GM19455 (cell line): ENCODE data around the gene ZDHHC11.
"Not testable (repeated sequence)": the region's sequence is repeated elsewhere in the genome, so short reads cannot be mapped to it uniquely, and the experiment has no call there.

Experiments used
- ATAC-seq: cut with Tn5 transposase; IDR thresholded peaks from one replicate; pipeline ENCODE4 v1.9.1; 2021; ENCODE audit not compliant: unreplicated experiment

ZDHHC11 gene

GRCh38 chr5:845676-846601 lies 4.8 kb downstream of the ZDHHC11 start:
- ATAC-seq: not testable (repeated sequence)

GRCh38 chr5:845031-845675 lies 5.6 kb downstream of the ZDHHC11 start:
- not testable (repeated sequence) for ATAC-seq

DNA sequence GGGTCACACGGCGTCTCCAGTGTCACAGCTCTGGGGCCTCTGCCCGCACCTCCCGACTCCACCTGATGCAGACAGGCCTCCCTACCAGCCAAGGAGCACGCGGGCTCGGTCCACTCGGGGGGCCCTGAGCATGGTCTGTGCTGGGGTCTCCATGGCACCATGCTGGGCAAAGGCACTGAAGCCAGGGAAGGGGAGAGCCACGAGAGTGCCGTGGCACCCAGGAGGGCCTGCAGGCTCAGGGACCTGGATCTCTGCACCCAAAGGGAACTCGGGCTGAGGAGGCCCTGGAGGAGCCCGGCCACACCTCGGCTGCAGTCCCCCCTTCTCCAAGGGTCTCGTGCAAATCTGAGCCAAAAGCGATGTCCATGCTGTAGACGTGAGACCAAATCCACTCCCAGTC lies 6.4 kb downstream of the ZDHHC11 start:
- ATAC-seq: not testable (repeated sequence)

DNA sequence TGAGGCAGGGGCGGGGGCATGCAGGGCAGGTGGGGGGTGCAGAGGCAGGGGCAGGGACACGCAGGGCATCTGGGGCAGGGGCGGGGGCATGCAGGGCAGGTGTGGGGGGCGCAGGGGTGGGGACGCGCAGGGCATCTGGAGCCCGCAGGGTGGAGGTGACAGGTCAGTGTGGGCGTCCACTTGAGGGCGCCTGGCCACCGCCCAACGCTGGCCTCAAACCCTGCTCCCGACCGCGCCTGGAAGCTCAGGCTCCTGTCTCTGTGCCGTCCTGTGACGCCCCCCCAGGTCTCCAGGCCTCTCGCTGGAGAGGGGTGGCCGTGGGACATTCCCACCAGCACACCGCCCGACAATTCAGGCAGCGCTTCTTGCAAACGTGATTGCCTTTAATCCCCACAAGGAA lies 6.9 kb downstream of the ZDHHC11 start:
- ATAC-seq: not testable (repeated sequence)

GRCh38 chr5:843371-843770 lies 7.4 kb downstream of the ZDHHC11 start:
- not testable (repeated sequence) for ATAC-seq

- not testable (repeated sequence) for ATAC-seq
These were observed 8.2 kb downstream of the ZDHHC11 start for GRCh38 chr5:842402-843221.

GRCh38 chr5:841531-842401 lies 9.0 kb downstream of the ZDHHC11 start:
- not testable (repeated sequence) for ATAC-seq

DNA sequence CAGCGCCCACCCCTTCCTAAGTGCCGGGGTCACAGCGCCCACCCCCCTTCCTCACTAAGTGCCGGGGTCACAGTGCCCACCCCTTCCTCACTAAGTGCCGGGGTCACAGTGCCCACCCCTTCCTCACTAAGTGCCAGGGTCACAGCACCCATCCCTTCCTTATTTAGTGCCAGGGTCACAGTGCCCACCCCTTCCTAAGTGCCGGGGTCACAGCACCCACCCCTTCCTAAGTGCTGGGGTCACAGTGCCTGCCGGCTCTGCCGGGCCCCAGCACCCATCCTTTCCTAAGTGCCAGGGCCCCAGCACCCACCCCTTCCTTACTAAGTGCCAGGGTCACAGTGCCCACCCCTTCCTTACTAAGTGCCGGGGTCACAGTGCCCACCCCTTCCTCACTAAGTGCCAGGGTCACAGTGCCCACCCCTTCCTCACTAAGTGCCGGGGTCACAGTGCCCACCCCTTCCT lies 9.8 kb downstream of the ZDHHC11 start:
- not testable (repeated sequence) for ATAC-seq

DNA sequence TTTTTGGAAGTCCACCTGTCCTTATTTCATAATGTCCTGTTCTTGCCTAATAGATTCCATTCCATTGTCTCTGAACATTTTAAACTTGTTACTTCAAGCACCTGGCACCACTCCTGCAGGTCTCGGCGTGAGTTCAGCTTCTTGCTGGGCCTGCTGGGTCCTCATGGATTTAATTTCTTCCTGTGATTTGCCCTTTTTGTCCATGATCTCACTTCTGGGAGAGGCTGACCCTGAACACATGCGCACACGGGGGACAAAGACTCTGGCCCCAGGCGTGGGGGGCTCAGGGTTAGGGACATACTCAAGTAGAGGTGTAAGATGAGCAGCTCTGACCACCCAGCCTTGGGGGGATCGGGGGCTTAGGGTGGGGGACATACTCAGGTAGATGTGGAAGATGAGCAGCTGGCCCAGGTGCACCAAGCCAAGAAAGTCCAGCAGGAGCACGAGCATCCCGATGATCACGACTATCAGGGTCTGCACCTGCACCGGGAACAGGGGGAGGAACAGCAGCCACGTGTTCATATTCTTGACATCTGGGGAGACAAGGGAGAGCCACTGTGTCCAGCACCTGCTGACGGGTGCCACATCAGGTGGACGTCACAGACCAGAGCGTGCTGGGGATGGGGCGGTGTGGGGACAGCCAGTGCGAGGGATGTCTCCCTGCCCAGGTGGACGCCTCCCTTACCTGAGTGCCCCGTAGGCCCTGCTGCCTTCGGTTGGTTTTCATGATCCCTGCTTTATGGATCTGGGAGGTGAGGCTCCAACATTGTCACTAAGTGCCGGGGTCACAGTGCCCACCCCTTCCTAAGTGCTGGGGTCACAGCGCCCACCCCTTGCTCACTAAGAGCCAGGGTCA lies 10.4 kb downstream of the ZDHHC11 start:
- not testable (repeated sequence) for ATAC-seq

GRCh38 chr5:838431-838851 lies 12.3 kb downstream of the ZDHHC11 start:
- ATAC-seq: not testable (repeated sequence)

DNA sequence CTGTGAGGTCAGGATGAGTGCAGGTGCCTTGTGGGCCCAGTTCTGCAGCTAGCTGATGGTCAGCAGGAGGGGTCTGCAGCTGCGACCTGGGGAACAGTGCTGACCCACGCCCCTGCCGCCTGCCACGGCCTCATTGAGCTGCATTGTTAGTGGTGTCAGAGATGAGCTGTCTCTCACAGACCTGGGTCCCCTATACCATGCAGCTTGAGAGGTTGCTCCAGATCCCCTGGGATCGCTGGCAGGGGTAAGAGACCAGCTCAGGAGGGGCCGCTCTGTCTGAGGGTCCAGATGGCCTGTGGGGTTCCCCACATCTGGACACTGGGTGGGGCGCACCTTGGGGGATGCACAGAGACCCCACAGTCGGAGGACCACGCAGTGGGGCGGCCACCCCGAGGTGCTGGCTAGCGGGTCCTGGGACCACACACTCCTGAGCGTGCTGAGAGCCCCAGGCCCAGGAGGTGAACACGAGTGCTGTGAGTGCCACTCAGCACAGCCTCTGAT lies 13.1 kb downstream of the ZDHHC11 start:
- not testable (repeated sequence) for ATAC-seq

DNA sequence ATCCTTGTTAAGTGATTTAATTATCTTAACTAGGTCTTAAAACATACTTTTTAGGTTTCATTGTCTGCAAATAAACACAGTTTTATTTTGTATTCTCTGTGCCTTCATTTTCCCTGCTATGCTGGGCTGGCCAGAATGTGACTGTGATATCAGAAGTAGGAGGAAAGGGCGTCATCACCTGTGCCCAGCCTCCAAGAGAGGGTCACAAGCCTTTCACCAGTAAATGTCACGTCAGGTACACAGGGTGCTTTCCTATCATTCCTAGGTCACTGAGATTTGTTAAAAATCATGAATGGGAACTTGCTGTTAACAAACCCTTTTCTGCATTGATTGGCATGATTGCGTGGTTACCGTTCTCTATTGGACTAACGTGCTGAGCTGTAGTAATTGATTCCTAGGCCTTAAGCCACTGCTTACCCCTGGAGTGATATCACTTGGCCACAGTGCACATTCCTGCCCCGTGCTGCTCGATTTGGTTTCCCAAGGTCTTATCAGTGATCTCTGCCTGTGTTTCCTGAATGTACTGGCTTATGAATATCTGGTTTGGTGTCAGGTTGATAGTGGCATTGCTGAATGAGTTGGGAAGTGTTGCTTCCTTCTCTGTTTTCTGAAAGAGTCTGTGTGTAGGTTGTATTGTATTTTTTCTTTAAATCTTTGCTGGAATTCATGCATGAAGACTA lies 14.7 kb downstream of the ZDHHC11 start:
- not testable (repeated sequence) for ATAC-seq

DNA sequence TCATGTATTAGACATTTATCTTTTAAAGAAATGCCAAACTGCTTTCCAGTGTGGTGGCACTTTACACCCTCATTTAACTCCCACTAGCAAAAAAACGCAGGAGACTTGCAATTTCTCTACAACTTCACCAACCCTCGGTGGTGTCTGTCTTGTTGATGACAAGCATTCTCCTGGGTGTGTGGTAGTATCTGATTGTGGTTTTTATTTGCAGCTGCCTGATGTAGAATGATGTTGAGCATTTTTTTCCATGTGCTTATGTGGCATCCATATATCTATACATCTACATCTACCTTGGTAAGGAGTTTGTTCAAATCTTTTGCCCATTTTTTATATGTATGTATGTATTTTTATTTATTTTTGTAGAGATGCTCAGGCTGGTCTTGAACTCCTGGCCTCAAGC lies 16.8 kb downstream of the ZDHHC11 start:
- ATAC-seq: not testable (repeated sequence)

- ATAC-seq: not testable (repeated sequence)
These were observed 22.6 kb downstream of the ZDHHC11 start for GRCh38 chr5:828194-828593.

DNA sequence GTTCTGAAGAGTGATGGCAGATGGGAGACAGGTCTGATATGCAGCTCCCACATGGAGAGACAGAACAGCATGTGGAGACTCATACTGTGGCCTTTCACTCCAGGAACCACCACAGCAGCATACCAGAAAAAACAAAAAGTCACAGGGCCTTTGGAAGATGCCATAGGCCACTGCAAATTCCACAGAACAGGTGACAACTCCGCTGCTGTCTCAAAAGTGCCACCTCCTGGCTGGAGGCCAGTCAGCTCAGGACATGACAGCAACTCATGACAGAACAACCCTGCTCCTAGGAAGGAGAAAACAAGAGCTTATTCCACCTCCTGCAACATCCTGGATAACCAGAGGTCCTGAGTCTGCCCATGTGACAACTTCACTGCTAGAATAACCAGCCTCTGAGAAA lies 25.2 kb downstream of the ZDHHC11 start:
- ATAC-seq: not testable (repeated sequence)

DNA sequence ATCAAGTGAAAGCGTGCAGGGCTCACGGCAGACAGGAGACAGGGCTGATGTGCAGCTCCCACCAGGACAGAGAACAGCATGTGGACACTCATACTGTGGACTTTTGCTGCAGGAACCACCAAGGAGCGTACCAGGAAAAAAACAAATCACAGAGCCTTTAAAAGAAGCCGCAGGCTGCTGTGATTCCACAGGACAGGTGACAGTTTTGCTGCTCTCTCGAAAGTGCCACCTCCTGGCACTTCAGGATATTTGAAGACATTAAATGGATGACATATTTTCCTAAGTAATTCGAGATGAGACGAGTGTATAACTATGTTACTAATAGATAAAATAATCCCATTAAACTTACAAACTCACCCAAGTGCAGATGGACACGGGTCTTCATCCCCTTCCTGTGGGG lies 29.3 kb downstream of the ZDHHC11 start:
- no peak for ATAC-seq

GRCh38 chr5:820245-820644 lies 30.5 kb downstream of the ZDHHC11 start:
- no peak for ATAC-seq

DNA sequence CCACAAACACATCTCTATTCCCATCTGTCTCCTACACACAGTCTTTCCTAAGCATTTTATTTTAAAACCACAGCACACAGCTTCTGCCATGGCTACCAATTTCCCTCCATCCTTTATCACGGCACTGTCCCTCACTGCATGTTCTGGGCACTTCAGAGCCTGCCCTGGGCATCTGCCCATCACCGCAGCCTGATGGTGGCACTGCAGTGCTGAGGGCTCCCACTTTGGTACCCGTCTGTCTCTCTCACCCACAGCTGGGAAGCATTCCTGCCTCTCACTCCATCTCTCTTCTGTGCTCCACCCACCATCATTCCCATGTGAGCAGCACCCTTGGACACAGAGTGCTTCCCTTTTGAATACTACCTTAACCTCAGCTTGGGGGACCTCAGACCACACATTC lies 31.7 kb downstream of the ZDHHC11 start:
- ATAC-seq: no peak
